ENCODE measurements around the gene CHPF.
A peak's percentile ranks its signal among the peaks of the same experiment; 100 is the strongest.

The CHPF gene

DNA sequence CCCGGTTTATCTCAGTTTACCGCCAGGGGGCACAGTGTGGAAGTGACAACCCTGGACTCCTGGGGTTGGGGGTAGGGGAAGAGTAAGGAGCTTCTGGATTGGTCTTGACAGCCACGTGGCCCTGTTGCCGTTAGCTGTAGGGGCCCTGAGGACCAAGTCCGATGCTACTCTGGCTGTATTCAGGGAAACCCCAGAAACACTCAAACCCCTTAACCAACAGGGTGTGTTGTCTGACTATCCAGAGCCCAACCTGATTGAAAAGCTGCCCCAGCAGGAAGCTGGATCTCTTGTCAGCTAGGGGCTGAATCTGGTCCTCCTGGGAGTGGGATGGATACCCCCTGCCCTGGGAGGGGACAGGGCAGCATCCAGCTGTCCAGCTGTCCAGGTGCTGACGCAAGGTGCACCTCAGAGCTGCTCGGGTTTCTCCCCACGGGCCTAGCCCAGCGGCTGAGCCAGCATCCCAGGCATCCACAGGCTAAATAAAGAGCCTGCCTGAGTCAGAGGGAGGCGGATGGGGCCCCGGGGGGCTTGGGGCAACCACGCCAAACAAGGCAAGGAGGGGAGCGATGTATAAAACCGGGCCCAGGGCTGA lies 48.0 kb downstream of the CHPF start:
- peak; percentile 51 for DNase-seq

- DNase-seq = no peak
Observed at GRCh38 chr2:219494952-219495530, 48.6 kb downstream of the CHPF start.

GRCh38 chr2:219493086-219493485 lies 50.5 kb downstream of the CHPF start:
- DNase-seq = no peak

DNA sequence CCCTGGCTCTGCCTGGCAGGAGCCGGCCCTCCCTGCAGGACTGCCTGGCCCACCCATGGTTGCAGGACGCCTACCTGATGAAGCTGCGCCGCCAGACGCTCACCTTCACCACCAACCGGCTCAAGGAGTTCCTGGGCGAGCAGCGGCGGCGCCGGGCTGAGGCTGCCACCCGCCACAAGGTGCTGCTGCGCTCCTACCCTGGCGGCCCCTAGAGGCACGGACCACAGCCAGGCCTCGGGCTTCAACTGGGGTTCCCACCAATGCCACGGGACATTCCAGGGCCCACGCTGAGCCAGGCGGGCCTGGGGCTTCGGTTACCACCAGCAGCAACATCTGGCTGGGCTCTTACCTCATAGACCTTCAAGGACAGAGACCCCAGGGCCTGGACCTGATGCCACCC lies 51.0 kb downstream of the CHPF start:
- no peak for DNase-seq

GRCh38 chr2:219491278-219491963 lies 52.2 kb downstream of the CHPF start:
- no peak for DNase-seq

- no peak for DNase-seq
Observed at GRCh38 chr2:219490600-219491130, 52.9 kb downstream of the CHPF start.

DNA sequence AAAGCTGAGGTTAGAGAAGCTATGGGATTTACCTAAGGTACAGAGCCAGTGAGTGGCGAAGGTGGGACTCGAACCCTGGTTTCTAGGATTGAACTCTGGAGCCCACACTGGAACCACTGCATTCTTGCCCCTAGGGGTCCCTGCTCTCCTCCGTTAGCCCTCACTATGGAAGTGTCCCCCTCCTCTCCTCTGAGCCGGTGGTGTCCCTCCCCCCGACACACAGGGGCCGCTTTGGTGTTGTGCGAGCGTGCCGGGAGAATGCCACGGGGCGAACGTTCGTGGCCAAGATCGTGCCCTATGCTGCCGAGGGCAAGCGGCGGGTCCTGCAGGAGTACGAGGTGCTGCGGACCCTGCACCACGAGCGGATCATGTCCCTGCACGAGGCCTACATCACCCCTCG lies 53.4 kb downstream of the CHPF start:
- DNase-seq = no peak

- no peak for DNase-seq
Observed at GRCh38 chr2:219489315-219489714, 54.3 kb downstream of the CHPF start.

All from CD4-positive, alpha-beta T cell treated with Interleukin-15 for 1 hour (primary cell).